Measurements from ENCODE around the gene KBTBD3. TPM values are rescaled to one million over a fixed set of nuclear protein-coding genes. Genes with fewer than 3 reads are reported as not detected.
"Not testable (repeated sequence)": the region's sequence is repeated elsewhere in the genome, so short reads cannot be mapped to it uniquely, and the experiment has no call there.

The KBTBD3 gene
- total and polyA plus RNA-seq, 4 donors = 4.5 to 16.2 (median 9.8) TPM

GRCh38 chr11:106003094-106003493, 74.1 kb downstream of the KBTBD3 start:
- H3K4me3 ChIP-seq (ENCODE audit: low read length in 2 of 2); H3K27ac ChIP-seq (ENCODE audit: low read depth in 1 of 2, low read length in 2 of 2); H3K27me3 ChIP-seq (ENCODE audit: control insufficient read depth in 1 of 2, insufficient read depth in 2 of 2, low read length in 1 of 2); H3K36me3 ChIP-seq (ENCODE audit: control insufficient read depth in 1 of 2, insufficient read depth in 2 of 2, low read length in 1 of 2); H3K4me1 ChIP-seq (ENCODE audit: control insufficient read depth in 1 of 2, insufficient read depth in 2 of 2, low read length in 2 of 2); ATAC-seq (ENCODE audit: low FRiP score); intact Hi-C loops (cut with DNase I); H3K9me3 ChIP-seq (ENCODE audit: control insufficient read depth, low read length); DNase-seq: not testable (repeated sequence)
- WGBS, 2 donors = 91 to 93% methylated on average over 4 of the region's 4 CpGs

GRCh38 chr11:106001304-106002012, 75.7 kb downstream of the KBTBD3 start:
- WGBS, 2 donors = 84 to 87% methylated on average over 4 of the region's 4 CpGs
- Histone ChIP-seq H3K27me3 (ENCODE audit: control insufficient read depth in 1 of 2, insufficient read depth in 2 of 2, low read length in 1 of 2) (no peaks in the 10 kb centered on the region), H3K4me1 (ENCODE audit: control insufficient read depth in 1 of 2, insufficient read depth in 2 of 2, low read length in 2 of 2) (no peaks in the 10 kb centered on the region), H3K36me3 (ENCODE audit: control insufficient read depth in 1 of 2, insufficient read depth in 2 of 2, low read length in 1 of 2) (peaks cover 3 to 4% of the 10 kb centered on the region in 2 donors), H3K9me3 (ENCODE audit: control insufficient read depth, low read length) (peaks cover 5% of the 10 kb centered on the region), H3K27ac (ENCODE audit: low read depth in 1 of 2, low read length in 2 of 2) (no peak overlapping the region), H3K4me3 (ENCODE audit: low read length in 2 of 2) (no peak overlapping the region)
- no peak for ATAC-seq (ENCODE audit: low FRiP score)
- intact Hi-C loops (cut with DNase I) = no loop called here
- DNase-seq = no peak

Other genes starting within 250 kb of the KBTBD3 start
- 10 to 100 TPM; 18.4 to 21.6 TPM for gene MSANTD4, start 55.1 kb downstream of the KBTBD3 start, total RNA-seq
- 1 to 10 TPM; 9.1 to 9.7 TPM for gene MSANTD4, start 55.1 kb downstream of the KBTBD3 start, polyA plus RNA-seq
- 10 to 100 TPM; 20.0 to 23.4 TPM for gene AASDHPPT, start 315 bp upstream of the KBTBD3 start, total RNA-seq
- 10 to 100 TPM; 11.1 to 12.8 TPM for gene AASDHPPT, start 315 bp upstream of the KBTBD3 start, polyA plus RNA-seq

Measured in aorta (tissue), 5 donors.